DMS53 treated with DMSO at 0.1 percent for 48 hours (cell line): ENCODE measurements around the gene CCDC7.
"Not testable (repeated sequence)": the region's sequence is repeated elsewhere in the genome, so short reads cannot be mapped to it uniquely, and the experiment has no call there.

ENCODE experiments used
- DNase-seq: peaks from one replicate; lab custom pipeline; 2025; ENCODE audit not compliant: unreplicated experiment; lab: John Stamatoyannopoulos, UW

The CCDC7 gene

GRCh38 chr10:32445740-32446535 is at the start of gene CCDC7:
CCDC7 (plus strand) TSS chr10:32446140; CDS start chr10:32451643, 5,503 bp downstream.
- DNase-seq, result peak; percentile 83

GRCh38 chr10:32397163-32397562 is 48.8 kb upstream of the CCDC7 start:
- DNase-seq, result not testable (repeated sequence)

- DNase-seq, result not testable (repeated sequence)
Measured at GRCh38 chr10:32399720-32400119, 46.2 kb upstream of the CCDC7 start.

GRCh38 chr10:32400961-32401360 is 45.0 kb upstream of the CCDC7 start:
- DNase-seq, result no peak

GRCh38 chr10:32402499-32402898 is 43.4 kb upstream of the CCDC7 start:
- no peak for DNase-seq

- no peak for DNase-seq
Measured at GRCh38 chr10:32403091-32403490, 42.8 kb upstream of the CCDC7 start.

GRCh38 chr10:32408690-32409089 is 37.2 kb upstream of the CCDC7 start:
- no peak for DNase-seq

GRCh38 chr10:32409741-32410140 is 36.2 kb upstream of the CCDC7 start:
- DNase-seq, result no peak

GRCh38 chr10:32410569-32410968 is 35.4 kb upstream of the CCDC7 start:
- DNase-seq, result no peak

- no peak for DNase-seq
Measured at GRCh38 chr10:32411797-32412498, 34.0 kb upstream of the CCDC7 start.

GRCh38 chr10:32412499-32412853 is 33.5 kb upstream of the CCDC7 start:
- no peak for DNase-seq

- no peak for DNase-seq
Measured at GRCh38 chr10:32413513-32413912, 32.4 kb upstream of the CCDC7 start.

GRCh38 chr10:32415361-32415760 is 30.6 kb upstream of the CCDC7 start:
- no peak for DNase-seq

GRCh38 chr10:32417911-32418547 is 27.9 kb upstream of the CCDC7 start:
- no peak for DNase-seq

GRCh38 chr10:32418572-32418971 is 27.4 kb upstream of the CCDC7 start:
- no peak for DNase-seq

- no peak for DNase-seq
Measured at GRCh38 chr10:32419615-32420014, 26.3 kb upstream of the CCDC7 start.

- no peak for DNase-seq
Measured at GRCh38 chr10:32426186-32426585, 19.8 kb upstream of the CCDC7 start.

GRCh38 chr10:32433542-32433941 is 12.4 kb upstream of the CCDC7 start:
- DNase-seq, result no peak

GRCh38 chr10:32436215-32436614 is 9.7 kb upstream of the CCDC7 start:
- no peak for DNase-seq

GRCh38 chr10:32437334-32437733 is 8.6 kb upstream of the CCDC7 start:
- no peak for DNase-seq

GRCh38 chr10:32445036-32445435 is 904 bp upstream of the CCDC7 start:
- DNase-seq, result no peak
